Stimulated activated CD4-positive, alpha-beta T cell treated with anti-CD3 and anti-CD28 coated beads, Interleukin-4, amount 100 ng/mL, for 48 hours (primary cell): ENCODE measurements around the gene CD53.

Experiments used
- DNase-seq, 2 donors: peaks; one replicate each; pipeline ENCODE4 v3.0.0-alpha.2; 2020; ENCODE audit warnings: low read depth in 2 of 2

CD53 gene

DNA sequence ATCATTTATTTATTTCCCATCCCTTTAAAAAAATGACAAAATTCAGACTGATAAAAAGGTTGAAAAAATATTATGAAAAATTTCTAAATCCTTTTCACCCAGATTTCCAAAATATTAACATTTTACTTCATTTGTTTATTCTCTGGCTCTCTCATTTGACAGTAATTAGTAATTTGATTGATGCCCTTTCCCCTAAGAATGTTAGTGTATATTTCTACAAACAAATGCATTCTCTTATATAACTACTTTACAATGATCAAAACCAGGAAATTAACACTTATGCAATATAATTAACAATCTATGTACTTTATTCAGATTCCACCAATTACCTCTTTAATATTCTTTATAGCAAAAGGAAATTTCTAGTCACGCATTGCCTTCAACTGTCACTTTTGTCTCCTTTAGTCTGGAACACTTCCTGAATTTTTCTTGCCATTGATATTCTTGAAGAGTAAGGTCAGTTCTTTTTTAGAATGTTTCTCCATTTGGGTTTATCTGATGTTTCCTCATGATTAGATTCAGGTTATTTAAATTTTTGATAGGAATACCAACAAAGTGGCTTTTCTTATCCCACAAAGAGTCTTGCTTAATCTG, 3.9 kb downstream of the CD53 start:
- DNase-seq: no peak

DNA sequence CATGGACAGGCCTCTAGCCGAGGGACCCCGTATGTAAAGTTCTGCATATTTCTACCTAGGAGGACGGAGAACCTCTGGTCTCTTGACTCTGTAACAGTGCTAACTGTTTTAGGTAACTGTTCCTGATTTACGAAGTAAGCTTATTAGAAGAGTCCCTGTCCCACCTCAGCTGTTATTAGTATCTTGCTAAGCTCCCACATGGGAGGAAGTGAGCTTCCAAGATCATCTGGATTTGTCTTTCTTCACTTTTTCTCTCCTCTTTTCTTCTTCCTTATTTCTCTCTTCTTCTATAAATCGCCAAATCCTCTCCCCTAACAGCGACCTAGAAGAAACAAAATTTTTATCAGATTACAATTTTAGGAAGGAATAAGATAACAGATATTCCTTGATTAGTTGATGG, 4.4 kb downstream of the CD53 start:
- no peak for DNase-seq

DNA sequence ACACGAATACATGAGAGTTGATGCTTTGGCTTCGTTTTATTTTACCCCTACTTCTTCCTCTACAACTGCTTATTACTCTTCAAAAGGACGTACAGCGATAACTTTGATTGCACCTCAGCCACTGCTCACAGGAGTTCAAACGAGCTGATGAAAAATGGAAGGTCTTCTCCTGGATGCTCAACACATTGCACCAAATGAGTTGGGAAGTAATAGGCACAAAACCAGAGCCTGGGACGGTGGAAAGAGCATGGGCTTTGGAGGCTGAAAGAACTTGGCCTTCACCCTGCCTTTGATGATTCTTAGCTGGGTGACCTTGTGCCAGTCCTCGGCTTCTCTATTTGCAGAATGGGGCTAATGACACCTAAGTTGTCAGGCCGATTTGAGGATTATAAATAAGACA, 4.8 kb downstream of the CD53 start:
- DNase-seq: no peak

DNA sequence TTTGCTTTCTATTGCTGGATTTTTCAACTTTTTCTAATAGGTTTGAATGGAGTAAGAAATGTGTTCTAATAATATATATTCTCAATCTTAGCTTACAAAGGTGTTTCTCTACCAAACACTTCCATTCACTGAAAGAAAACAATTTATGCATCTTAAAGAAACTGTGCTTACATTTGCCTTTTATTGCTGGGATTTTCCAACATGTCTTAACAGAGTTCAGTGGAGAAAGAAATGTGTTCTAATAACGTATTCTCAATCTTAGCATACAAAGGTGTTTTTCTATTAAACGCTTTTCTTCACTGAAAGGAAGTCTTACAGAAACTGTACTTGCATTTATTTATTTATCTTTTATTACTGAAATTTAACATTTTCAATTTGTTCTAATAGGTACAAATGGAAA, 5.6 kb downstream of the CD53 start:
- no peak for DNase-seq

GRCh38 chr1:110878993-110879392, 6.0 kb downstream of the CD53 start:
- DNase-seq: no peak

GRCh38 chr1:110879758-110880606, 7.0 kb downstream of the CD53 start:
- DNase-seq: peak; percentile 28 to 58

DNA sequence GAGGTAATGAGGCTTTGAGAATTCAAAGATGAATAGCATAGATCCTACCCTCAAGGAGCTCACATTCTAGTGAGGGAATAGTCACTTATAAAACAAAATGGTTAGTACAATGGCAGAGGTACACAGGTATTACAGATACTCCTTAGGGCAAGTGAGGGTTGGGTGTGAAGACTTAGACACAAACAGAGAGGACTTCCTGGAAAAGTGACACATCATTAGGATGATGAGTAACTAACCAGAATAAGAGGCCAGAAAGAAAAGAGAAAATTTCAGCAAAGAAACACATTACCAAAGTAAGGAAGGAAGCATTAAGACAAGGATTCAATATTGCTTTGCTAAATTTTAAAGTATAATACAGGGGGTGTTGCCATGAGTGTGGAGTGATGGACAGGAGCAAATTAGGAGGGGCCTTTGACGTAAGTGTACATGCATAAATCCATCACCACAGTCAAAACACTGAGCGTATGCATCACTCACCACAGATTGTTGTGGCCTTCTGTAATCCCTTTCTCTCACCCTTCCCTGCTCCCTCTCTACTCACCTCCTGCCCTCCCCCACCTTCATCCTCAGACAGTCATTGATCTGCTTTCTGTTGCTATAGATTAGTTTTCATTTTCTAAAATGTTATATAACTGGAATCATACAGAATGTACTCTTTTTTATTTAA, 7.9 kb downstream of the CD53 start:
- peak in 1 of 2 donors; percentile 47 for DNase-seq

DNA sequence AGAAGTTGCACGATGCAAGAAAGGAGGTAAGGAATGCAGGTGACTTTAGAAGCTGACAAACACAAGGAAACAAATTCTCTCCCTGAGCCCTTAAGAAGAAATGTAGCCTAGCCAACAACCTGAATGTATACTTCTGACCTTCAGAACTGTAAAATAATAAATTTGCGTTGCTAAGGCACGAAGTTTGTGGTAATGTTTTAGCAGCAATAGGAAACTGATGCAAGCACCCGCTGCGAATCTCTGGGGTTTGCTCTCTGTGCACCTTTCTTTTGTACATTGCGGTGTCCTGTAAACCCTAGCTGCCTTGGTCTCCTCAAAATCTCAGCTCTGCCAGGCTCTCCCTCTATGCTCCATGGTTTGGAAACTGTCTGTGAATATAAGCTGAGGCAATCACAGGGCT, 15.1 kb downstream of the CD53 start:
- DNase-seq: no peak

DNA sequence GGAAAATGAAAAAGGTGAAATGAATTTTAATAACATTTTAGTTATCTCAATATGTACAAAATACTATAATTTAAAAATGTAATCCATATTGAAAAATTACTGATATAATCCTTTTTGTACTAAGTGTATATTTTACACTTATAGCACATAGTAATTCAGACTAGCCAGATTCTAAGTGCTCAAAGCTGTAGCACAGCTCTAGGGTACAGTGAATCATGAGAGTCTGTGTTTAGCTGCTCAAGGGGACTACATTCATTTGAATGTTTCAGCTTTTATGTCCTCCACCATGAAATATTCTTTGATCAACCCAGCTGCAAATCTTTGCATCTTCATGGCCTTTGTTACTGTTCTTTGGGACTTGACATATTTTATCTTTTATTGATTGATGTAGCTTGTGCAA, 15.7 kb downstream of the CD53 start:
- DNase-seq: no peak

- DNase-seq: no peak
Measured at GRCh38 chr1:110890474-110891196, 17.7 kb downstream of the CD53 start.

DNA sequence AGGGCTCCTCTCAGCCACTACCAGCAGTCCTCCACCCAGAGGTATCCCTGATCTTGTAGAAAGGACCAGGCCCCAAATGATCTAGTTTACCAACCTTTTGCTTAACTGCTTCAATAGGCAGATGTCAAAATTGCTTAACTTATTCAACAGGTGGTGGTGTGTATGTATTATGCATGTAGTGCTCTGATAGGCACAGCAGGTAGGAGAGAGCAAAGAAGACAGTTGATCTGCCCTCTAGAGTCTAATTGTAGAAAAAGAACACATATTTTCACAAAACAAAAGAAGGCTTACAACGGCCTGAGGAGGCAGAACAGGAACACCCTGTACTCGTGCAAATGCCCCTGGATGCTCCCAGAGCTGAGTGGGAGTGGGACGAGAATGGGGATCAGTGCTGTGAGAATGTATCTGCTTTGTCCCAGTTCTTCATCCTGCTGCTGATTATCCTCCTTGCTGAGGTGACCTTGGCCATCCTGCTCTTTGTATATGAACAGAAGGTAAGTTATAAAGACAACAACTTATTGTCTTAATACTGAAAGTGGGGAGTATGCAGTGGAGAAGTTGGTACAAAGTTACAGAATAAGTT, 21.1 kb downstream of the CD53 start:
- no peak for DNase-seq

- DNase-seq: no peak
Measured at GRCh38 chr1:110896090-110896489, 23.1 kb downstream of the CD53 start.

DNA sequence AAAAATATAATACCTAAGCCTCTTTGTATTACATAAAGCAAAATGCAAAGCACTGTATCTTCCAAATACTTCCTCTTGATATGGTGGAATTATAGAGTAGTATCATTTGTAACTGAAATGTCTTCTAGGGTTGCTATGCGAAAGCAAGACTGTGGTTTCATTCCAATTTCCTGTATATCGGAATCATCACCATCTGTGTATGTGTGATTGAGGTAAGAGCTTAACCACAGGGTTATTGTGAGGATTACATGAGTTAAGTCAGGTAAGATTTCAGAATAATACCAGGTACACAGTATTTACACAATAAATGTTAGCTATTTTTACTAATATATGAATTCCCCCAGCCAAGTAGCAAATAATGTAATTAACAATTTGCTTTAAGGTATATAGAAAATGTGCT, 24.7 kb downstream of the CD53 start:
- no peak for DNase-seq

GRCh38 chr1:110898734-110899457, 25.9 kb downstream of the CD53 start:
- no peak for DNase-seq

GRCh38 chr1:110899458-110899843, 26.5 kb downstream of the CD53 start:
- no peak for DNase-seq

GRCh38 chr1:110902820-110903463, 30.0 kb downstream of the CD53 start:
- DNase-seq: no peak

- DNase-seq: no peak
Measured at GRCh38 chr1:110903853-110904500, 31.0 kb downstream of the CD53 start.

GRCh38 chr1:110912784-110913183, 39.8 kb downstream of the CD53 start:
- no peak for DNase-seq

DNA sequence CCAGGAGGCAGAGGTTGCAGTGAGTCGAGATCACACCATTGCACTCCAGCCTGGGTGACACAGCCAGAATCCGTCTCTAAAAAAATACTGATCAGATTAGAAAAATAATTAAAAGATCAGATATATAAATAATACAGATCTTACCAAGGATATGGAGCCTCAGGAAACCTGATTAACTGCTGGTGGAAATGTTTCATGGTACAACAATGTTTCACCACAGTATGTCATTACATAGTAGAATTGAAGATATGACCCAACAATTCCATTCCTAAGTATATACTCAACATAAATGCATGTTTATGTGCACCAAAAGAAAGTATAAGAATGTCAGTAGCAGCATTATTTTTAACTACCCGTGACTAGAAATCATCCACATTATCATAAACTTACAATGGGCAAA, 41.7 kb downstream of the CD53 start:
- no peak for DNase-seq

DNA sequence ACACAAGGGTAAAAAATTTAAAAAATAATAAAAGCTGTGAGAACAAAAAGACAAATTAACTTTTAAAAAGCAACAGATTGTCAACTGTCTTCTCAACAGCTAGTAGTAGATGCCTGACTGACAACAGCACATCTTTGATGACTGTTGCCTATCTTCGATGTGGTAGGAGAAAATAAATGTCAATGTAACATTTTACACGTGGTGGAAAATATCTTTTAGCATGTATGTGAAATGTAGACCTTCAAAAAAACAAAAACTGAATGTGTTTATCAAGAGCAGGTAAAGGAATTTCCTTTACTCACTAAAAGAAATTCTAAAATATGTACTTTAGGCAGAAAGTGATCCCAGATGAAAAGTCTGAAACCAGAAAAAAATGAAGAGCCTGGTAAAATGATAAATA, 42.9 kb downstream of the CD53 start:
- no peak for DNase-seq
